GM18870 (cell line): ENCODE measurements around the gene CHN2.

Experiments
- ATAC-seq: cut with Tn5 transposase; IDR thresholded peaks from one replicate; pipeline ENCODE4 v1.9.1; 2021; ENCODE audit warnings: moderate library complexity; ENCODE audit not compliant: unreplicated experiment

CHN2 gene

GRCh38 chr7:29385214-29385814, 190.7 kb downstream of the CHN2 start:
- ATAC-seq = no peak

- no peak for ATAC-seq
These were observed 191.7 kb downstream of the CHN2 start for GRCh38 chr7:29386196-29386765.

- ATAC-seq = no peak
These were observed 196.7 kb downstream of the CHN2 start for GRCh38 chr7:29391262-29391661.

- ATAC-seq = no peak
These were observed 199.7 kb downstream of the CHN2 start for GRCh38 chr7:29394321-29394720.

- no peak for ATAC-seq
These were observed 202.0 kb downstream of the CHN2 start for GRCh38 chr7:29396563-29396962.

- no peak for ATAC-seq
These were observed 202.8 kb downstream of the CHN2 start for GRCh38 chr7:29397398-29397797.

GRCh38 chr7:29398011-29398410, 203.4 kb downstream of the CHN2 start:
- no peak for ATAC-seq

- no peak for ATAC-seq
These were observed 205.9 kb downstream of the CHN2 start for GRCh38 chr7:29400437-29400836.

GRCh38 chr7:29401769-29402168, 207.2 kb downstream of the CHN2 start:
- no peak for ATAC-seq

- no peak for ATAC-seq
These were observed 211.3 kb downstream of the CHN2 start for GRCh38 chr7:29405891-29406290.

- no peak for ATAC-seq
These were observed 211.8 kb downstream of the CHN2 start for GRCh38 chr7:29406366-29406765.

- no peak for ATAC-seq
These were observed 214.3 kb downstream of the CHN2 start for GRCh38 chr7:29408841-29409243.

- no peak for ATAC-seq
These were observed 216.4 kb downstream of the CHN2 start for GRCh38 chr7:29410996-29411395.

- ATAC-seq = no peak
These were observed 218.3 kb downstream of the CHN2 start for GRCh38 chr7:29412912-29413311.

- ATAC-seq = no peak
These were observed 219.1 kb downstream of the CHN2 start for GRCh38 chr7:29413626-29414136.

- no peak for ATAC-seq
These were observed 219.6 kb downstream of the CHN2 start for GRCh38 chr7:29414216-29414615.

- ATAC-seq = no peak
These were observed 220.6 kb downstream of the CHN2 start for GRCh38 chr7:29415215-29415614.

GRCh38 chr7:29416276-29416937, 221.8 kb downstream of the CHN2 start:
- ATAC-seq = no peak

- ATAC-seq = no peak
These were observed 222.3 kb downstream of the CHN2 start for GRCh38 chr7:29416938-29417305.

- no peak for ATAC-seq
These were observed 223.5 kb downstream of the CHN2 start for GRCh38 chr7:29418056-29418455.

- no peak for ATAC-seq
These were observed 224.1 kb downstream of the CHN2 start for GRCh38 chr7:29418651-29419050.

GRCh38 chr7:29420011-29420410, 225.4 kb downstream of the CHN2 start:
- no peak for ATAC-seq
